Glomerular visceral epithelial cell (primary cell): Measurements from ENCODE around the gene MEIS3.

Experiments used
- DNase-seq: peaks from one replicate; pipeline ENCODE4 v3.0.0-alpha.2; 2016; ENCODE audit errors: extremely low spot score

Gene MEIS3

DNA sequence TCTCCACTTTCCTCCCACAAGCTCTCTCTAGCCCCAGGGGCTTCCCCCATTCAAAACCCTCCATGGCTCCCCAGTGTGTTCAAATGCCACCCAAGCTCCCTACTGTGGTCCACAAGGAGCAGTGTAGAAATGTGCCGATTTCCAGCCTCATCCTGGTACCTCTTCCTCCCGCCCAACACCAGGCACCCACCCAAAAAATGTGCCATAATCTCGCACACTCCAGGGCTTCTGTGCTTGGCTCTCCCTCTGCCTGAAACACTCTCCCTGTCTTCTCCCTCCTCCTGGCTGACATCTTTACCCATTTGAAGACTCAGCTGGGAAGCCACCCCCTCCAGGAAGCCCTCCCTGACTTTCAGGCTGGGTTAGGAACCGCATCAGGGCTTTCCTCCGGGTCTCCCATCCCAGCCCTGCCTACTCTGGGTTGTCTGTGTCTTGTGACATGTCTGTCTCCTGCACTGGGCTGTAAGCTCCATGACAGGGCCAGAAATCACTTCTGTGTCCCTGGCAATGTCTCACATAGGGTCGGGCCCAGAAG, 16.6 kb upstream of the MEIS3 start:
- DNase-seq: no peak

DNA sequence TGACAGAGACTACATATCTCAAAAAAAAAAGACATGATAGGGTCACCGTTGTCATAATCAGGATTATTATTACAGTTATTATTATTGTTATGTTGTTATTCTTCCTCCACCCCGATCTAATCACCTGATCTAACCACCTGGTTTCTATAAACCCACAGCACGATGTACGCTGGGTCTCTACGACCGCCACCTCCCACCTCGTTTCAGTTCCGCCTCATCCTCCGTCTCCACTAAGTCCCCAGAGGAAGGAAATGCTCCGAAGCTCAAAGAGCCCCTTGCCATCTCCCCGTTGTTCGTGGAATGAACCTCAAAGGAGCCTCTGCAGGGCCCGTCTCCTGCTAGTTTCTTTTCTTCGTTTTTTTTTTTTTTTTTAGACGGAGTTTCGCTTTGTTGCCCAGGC, 15.9 kb upstream of the MEIS3 start:
- DNase-seq: no peak

DNA sequence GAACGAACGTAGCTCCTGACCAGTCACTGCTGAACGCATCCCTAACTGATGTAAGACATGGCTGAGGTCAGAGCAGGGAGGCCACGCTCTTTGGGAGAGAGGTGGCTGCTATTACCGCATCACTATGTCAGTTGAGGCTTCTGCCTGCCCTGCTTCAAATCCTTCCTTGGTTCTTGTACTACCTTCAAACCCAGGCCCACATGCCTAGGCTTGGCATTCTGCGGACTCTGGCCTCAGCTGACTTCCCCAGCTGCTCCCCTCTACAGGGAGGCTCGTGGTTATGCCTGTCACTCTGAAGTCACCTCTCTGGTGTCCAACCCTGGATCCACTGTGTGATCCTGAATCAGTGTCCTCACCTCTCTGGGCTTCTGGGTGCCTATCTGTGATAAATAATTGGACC, 14.8 kb upstream of the MEIS3 start:
- DNase-seq: no peak

DNA sequence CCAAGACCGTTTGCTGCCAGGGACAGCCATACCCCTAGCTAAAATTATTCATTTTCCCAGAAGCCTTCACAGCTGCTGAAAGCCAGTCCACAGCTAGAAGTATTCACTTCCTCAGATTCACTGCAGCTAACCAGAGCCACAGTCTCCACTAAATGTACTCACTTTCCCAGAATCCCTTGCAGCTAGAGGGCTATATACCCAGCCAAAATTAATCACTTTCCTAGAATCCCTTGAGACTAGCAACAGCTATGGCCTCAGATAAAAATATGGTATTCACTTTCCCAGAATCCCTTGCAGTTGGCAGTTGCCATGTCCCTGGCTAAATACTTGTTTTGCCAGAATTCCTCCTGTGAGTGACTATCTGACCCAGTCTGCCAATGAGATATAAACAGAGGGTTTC, 13.8 kb upstream of the MEIS3 start:
- no peak for DNase-seq

DNA sequence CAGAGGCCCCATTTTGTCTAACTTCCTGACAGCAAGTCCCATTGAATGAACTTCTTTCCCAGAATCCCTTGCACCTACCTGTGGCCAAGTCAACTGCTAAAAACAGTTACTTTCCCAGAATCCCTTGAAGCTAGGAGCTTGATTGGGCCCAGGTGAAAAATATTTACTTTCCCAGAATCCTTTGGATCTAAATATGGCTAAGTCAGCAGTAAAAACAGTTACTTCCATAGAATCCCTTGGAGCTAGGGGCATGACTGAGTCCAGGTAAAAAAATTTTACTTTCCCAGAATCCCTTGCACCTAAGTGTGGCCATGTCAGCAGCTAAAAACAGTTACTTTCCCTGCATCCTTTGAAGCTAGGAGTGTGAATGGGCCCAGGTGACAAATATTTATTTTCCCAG, 13.2 kb upstream of the MEIS3 start:
- no peak for DNase-seq

DNA sequence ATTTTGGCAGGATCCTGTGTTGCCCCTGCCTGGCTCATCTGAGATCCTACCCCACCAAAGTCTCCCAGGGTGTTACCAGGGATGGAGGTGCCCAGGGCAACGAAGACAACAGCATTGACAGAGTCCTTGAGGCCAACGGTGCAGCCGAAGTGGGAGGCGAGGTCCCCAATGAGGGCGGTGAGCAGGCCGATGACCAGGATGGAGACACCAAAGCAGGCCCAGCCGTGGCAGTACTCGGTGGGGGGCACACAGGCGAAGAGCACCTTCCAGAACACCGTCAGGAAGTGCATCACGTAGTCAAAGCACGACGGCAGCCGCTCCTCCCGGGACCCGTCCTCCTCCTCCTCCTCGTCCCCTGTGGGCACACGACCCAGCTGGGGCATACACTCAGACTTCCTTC, 12.8 kb upstream of the MEIS3 start:
- DNase-seq: no peak

DNA sequence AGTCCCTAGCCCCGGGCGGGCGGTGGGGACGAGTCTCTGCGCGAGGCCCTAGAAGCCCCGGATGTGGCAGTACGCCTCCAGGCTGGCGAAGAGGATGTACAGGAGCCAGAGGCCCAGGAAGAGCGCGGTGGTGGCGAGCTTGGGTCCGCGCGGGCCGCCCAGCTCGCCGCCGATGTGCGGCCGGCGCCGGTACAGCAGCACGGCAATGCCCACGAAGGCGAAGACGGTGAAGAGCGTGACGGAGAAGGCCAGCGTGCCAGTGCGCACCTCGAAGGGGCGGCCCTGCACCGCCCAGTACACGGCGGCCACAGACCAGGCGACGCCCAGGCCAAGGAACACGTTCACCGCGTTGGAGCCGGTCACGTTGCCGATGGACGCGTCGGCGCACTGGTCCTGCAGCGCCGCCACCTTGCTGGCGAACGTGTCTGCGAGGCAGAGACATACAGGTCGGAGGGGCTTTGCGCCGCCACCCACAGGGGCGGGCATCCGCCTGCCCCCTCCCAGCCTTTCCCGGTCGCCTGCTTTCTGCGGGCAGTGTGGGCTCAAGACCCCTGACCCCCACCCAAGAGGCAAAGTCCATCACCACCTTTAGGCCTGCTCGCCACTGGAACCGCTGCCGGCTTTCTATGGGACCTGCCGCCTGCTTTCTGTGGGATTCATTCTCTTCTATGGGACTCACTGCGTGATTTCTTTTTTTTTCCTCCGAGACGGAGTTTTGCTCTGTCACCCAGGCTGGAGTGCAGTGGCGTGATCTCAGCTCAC, 10.9 kb upstream of the MEIS3 start:
- DNase-seq: no peak

DNA sequence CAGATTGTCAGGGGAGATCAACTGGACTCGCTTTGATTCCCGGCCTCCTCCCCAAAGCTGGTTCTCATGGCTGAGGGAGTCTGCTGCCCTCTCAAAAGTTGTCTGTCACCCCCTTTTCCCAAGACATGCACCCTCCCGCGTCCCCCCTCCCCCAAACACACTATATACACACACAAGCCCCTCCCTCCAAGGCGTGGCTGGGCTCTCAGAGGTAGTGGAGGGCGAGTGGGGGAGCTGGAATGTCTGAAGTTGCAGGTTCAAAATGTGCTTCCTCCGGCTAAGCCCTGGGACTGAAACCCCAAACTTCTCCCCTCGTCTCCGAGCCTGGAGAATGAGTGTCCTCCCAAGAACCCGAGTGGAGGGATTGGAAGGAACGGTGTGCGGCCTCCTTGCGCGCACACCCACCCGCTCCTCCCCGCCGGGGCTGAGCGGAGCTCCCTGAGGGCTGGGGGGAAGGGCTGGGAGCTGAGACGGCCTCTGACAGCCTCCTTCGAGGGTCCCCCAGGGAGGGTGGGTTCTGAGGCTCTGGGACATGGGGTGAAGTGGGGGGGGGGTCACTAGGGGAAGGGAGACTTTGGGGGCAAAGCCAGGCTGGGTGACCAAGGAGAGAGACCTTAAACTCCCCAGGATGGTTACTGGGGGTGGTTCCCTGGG, 9.9 kb upstream of the MEIS3 start:
- no peak for DNase-seq

DNA sequence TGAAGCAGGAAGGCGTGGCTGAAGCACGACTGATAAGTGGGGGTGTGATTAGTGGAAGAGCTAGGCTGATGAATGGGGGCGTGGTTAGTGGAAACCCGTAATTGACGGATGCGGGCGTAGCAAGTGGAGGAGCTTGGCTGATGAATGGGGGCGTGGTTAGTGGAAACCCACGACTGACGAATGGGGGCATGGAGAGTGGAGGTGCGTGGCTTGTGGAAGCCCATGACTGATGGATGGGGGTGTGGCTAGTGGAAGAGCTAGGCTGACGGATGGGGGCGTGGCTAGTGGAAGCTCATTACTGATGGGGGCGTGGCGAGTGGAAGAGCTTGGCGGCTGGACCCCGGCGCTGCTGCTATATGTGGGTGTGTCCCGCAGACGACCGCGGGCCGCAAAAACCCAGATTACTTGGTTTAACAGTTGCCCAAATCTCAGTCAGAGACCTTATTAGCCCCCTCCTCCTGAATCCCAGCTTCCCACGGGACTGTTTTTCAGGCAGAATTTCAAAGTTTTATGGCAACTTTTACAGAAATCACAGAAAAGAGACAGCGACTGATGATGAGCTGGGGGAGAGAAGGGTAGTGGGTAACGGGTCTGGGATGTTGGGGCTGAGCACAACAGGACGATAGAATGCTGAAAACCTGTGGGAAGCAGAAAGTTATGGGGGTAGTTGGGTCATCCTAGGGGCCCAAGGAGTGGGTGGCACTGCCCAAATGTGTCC, 9.0 kb upstream of the MEIS3 start:
- peak; percentile 88 for DNase-seq

DNA sequence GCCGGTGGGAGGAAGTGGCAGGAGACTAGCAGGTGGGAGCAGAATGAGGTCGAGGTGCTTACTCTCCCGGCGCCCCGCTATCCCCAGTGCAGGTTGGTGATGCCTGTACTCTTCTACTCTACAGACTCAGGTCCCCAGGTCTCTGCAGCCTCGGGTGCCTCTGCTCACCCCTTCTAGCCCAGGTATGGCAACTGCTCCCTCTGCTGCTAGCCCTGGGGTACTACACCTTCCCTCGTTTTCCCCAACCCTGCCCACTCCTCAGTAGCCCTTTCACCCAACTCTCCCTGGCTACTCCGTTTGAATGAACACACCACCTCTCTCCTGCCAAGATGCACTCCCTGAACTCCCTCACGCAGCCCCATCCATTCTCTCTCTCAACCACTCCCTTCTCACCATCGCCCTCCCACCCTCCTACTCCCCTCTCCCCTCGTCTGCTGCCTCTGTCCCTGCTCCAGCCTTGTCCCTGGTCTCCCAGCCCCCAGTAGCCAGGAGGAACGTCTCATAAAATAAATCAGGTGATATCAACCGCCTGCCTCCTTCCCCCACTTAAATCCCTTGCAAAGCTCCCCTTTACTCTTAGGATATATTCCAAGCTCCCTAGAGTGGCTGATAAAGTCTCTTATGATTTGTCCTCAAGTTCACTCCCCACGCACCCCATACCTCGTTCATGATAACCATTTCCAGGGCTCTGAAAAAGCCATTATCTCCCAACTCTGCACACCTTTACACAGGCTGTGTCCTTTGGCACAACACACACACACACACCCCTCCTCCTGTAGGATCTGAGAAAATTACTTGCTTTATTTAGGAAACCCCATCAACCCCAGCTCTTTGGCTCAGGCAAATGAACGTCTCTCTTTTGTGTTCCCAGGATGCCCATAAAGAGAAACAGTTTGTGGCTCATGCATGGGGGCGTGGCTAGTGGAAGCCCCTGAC, 8.2 kb upstream of the MEIS3 start:
- peak; percentile 68 for DNase-seq

DNA sequence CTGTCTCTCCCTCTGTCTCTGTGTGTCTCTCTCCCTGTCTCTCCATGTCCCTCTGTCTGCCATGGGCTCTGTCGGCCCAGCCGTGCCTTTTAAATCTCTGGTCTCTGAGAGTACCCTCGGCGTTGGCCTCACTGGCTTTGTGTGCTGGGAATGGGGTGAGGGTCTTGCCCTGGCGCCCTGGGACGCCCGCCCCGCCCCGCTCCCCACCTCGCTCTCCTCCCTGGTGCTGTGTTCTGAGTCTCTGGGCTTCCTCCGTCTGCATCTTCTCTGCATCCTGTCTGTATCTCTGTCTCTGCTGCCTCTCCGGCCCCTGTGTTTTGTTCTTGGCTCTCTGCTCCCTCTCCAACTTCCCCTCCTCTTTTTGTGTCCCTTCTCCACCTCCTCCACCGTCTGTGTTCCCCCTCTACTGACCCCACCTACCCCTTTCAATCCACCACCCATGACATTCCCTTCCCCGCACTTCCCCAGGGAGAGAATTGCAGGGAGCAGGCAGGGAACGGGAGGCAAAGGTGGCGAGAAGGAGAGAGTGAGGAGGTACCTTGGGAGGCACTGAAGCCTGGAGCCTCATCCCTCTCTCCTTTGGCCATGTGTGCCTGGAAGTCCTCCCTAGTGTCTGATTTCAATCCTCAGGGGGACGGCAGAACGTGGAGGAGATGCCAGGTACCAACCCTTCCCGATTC, 4.0 kb upstream of the MEIS3 start:
- DNase-seq: no peak

DNA sequence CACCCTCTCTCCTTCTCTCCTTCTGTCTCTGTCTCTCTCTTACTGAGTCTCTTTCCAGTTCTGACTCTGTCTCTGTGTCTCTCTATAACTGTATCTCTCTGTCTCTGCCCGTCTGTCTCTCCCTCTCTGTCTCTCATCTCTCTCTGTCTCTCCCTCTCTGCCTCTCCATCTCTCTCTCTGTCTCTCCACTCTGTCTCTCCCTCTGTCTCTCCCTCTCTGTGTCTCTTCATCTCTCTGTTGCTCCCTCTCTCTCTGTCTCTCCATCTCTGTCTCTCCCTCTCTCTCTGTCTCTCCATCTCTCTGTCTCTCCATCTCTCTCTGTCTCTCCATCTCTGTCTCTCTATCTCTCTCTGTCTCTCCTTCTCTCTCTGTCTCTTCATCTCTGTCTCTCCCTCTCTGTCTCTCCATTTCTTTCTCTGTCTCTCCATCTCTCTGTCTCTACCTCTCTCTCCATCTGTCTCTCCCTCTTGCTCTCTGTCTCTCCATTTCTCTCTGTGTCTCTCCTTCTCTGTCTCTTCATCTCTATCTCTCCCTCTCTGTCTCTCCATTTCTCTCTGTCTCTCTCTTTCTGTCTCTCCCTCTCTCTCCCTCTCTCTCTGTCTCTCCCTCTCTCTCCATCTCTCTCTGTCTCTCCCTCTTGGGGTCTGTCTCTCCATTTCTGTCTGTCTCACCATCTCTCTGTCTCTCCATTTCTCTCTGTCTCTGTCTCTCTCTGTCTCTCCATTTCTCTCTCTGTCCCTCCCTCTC, 3.3 kb upstream of the MEIS3 start:
- DNase-seq: no peak

DNA sequence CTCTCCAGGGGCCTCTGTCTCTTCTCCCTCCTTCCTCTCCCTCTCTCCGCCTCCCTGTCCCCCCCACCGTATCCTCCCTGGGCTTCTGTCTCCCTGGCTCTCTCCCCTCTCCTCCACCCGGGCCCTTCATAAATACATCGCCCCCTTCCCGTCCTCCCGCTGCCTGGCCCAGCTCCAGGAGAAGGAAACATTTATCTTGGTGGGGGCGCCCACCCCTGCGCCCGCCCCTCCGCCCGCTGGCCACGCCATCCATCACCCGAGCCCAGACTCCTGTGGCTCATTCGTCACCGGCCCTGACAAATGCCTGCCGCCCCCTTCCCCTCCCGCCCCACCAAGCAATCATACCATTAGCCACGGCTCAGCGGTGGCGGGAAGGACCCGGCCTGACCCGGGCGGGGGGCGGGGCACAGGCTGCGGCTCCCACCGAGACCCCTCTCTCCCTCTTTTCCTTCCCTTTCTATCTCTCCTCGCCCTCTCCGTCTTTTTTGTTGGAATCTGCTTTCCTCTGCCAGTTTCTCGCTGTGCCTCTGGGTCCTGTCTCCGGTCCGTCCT, 2.6 kb upstream of the MEIS3 start:
- no peak for DNase-seq

DNA sequence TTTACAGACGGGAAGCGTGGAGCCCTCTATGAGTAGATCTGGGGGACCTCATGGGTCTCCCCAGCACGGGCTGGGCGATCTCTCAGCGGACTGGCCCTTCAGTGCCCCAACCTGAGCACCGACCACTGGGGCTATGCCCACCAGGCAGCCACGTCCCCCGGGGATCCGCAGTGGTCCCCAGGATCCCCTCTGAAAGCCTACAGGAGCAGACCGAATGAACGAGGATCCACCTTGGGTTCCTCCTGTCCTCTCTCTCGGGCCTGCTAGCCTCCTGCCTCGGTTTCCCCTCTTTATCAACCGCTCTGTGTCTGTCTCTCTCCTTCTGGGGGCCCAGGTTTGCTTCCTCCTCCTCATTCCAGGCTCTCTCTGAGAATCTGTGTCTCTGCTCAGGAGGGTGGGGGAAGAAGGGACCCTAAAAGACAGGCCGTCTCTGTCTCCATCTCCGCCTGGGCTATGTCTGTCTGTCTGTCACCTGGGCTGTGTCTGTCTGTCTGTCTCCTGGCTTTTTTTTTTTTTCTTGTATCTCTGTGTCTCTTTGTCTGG, 2.0 kb upstream of the MEIS3 start:
- no peak for DNase-seq

DNA sequence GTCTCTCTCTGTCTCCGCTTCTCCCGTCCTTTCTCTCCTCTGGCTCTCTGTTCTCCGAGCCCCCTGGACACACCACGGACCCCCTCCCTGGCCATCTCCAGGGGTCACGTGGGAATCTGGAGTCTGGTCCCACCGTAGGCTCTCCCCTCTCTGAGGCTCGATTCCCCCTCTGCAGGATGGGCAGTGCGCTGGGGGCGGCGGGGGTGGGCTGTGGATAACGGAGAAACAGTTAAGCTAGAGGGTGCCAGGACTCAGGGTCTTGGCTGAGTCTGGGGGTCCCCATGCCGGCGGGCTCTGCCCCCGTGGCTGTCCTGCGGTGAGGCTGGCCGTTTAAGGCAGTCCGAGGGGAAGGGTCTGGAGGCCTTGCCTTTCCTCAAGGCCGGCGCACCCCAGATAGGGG, 462 bp upstream of the MEIS3 start:
- DNase-seq: no peak

DNA sequence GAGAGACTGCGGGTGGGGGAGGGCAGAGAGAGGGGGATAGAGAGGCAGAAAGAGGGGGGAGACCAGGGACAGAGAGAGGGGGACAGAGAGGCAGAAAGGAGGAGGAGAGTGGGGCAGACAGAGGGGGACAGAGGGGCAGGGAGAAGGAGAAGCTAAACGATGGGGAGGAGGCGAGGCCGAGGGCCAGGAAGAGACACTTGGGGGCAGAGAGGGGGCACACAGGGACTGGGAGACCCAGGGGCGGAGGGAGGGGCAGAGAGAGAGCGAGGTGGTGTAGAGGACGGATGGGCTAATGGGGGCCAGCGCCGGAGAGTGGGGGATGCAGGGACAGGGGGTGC, 666 bp downstream of the MEIS3 start:
- DNase-seq: no peak

DNA sequence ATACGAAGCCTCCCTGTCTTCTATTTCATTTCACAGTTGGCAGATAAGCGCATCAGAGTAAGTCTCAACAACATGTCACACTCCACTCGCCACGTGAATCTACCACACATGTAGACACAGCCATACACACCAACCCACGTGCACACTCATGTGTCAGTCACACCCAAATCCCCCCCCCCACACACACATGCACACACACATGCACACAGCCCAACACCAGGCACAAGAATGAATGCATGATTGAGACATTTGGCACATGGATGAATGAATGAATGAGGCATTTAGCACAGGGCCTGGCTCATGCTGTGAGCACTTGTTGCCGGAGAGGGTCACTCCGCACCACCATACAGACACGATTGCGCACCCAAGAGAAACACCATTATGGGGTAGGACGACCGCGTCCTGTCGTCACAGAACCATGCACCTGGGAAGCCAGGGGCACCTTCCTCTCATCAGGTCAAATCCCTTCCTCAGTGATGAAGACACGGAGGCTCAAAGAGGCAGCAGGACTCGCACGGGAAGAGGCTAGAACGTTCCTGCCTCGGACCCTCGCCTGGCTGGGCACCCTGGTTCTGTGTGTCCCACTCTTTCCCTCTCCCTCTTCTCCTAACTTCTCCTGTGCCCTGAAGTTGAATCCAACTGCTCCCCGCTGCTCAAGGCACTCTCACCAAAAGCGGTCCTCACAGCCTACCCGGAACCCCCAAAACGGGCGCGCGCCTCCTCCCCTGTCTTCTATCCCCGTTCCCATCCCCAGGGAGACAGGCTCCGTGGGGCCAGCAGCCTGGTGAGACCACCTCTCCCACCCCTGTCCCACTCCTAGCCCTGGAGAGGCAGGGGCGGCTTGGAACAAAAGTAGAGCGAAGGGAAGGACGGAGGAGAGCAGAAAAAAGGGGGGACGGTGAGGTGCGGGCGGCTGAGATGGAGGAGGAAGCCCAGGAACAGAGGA, 1.3 kb downstream of the MEIS3 start:
- no peak for DNase-seq

DNA sequence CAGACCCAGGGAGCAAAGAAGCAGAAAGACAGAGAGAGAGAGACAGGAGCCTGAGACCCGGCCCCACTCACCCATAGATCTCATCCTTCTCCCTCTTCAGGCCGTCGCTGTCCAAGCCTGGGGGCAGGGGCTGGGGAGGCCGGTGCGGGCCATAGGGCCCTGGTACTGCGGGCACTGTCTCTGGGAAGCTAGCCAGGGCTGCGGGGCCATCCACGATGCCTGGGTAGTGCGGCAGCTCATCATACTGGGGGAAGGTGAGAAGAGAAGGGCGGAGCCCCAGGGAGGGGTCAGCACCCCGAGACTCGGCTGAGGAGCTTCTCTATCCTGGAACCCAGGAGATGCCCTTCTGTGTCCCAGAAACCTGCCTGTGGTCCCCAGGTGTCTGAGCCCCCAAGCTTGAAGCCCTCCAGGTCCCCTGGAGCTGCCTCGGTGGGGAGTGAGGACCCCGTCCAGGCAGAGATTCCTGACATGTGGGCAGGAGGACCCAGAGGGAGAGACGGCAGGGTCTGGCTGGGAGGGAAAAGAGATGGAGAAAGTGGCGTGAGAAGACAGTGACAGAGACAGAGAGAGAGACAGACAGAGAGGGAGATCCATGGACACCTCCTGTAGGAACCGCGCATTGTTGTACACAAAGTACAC, 2.1 kb downstream of the MEIS3 start:
- no peak for DNase-seq
